Stimulated activated CD4-positive, alpha-beta T cell treated with anti-CD3 and anti-CD28 coated beads, Interleukin-12 subunit alpha, Interleukin-12 subunit beta, amount 100 ng/mL, for 24 hours (primary cell): Measurements from ENCODE around the gene CRYAB.
"Not testable (repeated sequence)": the region's sequence is repeated elsewhere in the genome, so short reads cannot be mapped to it uniquely, and the experiment has no call there.

Experiments
- DNase-seq, 2 experiments: peaks; one replicate each; pipeline ENCODE4 v3.0.0-alpha.2; 2020; ENCODE audit warnings: low read depth in 2 of 2

The CRYAB gene

DNA sequence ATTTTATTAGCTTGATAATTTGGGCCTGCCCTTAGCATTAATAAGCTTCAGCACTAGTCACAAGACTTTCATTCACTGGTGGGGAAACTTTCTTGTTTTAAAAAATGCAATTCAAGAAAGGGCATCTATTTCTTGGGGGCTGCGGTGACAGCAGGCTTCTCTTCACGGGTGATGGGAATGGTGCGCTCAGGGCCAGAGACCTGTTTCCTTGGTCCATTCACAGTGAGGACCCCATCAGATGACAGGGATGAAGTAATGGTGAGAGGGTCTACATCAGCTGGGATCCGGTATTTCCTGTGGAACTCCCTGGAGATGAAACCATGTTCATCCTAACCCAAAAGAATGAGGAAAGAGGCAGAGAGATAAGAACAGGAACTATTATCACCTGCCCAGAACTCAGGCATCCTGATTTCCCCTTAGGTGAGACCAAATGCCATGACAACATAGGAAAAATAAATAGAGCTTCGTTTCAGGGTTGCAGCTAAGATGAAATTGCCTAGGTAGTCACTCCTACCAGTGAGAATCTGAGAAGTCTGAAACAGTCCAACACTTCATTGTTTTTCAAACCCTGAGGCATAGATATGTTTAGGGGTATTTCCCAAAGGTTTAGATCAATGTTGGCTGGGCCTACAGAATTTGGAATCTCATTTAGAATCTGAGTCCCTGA lies 2.8 kb downstream of the CRYAB start:
- no peak for DNase-seq

DNA sequence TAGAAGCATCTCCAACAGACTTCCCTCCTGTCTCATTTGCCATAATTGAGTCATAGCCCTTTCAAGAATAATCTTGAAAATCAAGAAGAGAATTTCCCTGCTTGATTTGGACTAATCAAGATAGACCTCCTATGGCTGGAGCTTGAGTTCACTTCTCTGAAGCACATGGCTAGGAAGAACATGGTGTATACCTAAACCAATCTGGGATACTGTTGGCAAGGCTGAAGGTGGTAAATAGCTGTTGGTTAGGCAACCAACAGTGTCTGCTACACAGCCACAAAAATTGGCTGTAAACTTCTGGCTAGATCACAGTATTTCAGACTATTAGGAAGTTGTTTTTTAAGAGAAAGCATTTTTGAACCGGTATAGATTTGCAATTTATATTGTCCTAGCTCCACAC lies 4.9 kb downstream of the CRYAB start:
- DNase-seq = no peak

DNA sequence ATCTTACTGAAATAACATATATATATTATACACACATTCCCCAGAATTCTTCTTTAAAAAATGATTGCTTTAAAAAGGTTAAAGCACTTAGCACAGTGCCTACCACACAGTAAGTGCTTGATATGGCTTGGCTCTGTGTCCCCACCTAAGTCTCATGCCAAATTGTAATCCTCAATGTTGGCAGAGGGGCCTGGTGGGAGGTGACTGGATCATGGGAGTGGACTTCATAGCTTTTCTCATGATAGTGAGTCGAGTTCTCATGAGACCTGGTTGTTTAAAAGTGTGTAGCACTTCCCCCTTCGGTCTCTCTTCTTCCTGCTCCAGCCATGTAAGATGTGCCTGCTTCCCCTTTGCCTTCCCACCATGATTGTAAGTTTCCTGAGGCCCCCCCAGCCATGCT lies 6.2 kb downstream of the CRYAB start:
- no peak for DNase-seq

DNA sequence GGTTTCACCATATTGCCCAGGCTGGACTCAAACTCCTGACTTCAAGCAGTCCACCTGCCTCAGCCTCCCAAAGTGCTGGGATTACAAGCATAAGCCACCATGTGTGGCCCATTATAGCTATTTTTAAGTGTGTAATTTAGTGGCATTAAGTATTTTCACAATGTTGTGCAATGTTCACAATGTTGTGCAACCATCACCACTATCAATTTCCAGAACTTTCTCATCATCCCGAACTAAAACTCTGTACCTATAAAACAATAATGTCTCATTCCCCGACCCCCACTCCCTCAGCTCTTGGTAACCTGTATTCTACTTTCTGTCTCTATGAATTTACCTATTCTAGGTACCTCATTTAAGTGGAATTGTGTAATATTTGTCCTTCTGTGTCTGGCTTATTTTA lies 24.7 kb downstream of the CRYAB start:
- DNase-seq = no peak

DNA sequence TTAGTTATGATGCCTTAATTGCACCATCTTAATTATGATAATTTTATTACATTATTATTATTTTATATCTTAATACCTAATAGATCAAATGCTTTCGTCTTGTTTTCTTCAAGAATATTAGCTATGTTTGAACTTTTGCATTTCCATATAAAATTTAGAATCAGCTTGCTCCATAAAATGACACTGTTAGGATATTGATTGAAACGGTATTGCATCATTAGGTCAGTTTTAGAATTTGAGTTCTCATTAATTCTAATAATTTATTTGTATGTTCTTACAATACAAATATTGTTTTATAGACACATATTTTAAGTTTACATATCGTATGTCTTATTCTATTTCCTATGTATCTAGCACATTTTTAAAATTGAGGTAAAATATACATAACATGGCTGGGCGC lies 25.5 kb downstream of the CRYAB start:
- DNase-seq = no peak

DNA sequence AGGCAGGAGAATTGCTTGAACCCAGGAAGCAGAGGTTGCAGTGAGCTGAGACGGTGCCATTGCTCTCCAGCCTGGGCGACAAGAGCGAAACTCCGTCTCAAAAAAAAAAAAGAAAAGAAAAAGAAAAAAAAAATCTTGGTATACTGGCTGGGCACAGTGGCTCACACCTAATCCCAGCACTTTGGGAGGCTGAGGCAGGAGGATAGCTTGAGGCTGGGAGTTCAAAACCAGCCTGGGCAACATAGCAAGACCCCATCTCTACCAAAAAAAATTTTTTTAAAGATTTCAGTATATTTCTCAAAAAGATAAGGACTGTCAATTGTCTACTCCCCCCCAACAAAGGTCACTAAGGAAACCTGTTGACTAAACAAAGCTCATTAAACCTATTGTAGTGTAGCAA lies 26.5 kb downstream of the CRYAB start:
- not testable (repeated sequence) for DNase-seq

DNA sequence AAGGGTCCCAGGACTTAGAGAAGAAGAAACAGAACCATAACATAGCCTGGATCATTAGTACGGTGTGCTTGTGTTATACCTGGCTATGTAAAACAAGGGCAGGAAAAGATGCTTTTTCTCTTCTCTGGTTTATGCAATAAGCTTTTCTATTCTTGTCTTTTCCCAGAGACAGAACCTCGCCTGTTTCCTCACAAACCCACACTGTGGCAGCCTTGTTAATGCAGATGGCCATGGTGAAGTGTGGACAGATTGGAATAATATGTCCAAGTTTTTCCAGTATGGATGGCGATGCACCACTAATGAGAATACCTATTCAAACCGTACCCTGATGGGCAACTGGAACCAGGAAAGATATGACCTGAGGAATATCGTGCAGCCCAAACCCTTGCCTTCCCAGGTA lies 29.4 kb downstream of the CRYAB start:
- DNase-seq = no peak

DNA sequence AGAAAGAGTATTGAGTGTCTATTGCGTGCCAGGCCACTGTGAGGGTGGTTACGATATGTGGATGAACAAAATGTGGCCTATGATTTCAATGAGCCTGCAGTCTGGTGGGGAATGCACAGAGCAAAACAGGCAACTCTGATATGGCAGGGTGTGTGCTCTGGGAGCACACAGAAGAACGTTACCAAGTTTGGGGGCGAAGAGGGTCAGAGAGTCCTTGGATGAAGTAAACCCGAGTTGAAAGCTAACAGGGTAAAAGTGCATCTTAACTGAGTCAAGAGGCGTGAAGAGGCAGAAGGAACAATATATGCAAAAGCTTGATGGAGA lies 32.0 kb downstream of the CRYAB start:
- DNase-seq = no peak

DNA sequence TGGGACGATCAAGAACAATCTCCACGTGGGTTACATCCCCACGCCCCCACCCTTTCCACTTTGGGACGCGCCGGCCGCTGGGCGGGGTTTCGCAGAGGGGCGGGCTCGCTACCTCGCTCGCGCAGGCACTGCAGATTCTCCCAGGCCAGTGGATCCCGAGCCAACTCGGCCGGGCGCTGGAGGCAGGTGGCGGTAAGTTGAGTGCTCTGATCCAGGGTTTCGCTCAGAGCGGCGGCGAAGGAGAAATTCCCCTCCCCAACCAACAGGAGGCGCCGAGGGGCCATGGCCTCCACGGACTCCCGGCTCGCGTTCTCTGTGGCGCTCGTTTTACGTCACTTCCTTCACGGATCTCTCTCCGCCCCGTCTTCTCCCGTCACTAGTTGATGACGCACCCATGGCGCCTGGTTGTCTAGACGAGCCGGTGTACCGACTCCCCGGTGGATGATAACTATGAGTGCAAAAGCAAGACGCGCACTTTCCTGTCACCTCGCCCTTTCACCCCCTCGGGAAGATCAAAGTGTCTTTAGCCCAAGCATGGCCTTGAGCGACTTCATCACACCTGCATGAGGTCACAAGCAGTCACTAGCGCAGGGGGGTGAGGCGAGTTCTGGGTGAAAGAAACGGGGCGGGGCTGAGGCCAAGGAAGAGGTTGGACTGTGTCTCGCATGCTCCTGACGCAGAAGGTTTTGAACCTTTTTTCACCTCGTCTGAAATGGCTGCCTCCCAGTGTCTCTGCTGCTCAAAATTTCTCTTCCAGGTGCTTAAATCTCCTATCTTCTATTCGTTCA lies 32.5 kb downstream of the CRYAB start, which contains the start of the genes CFAP68 and FDXACB1:
TSS of gene CFAP68 (plus strand) at position 693 of the 788 bp plus-strand sequence. CDS start at position 713, 20 bp downstream.
TSS of gene FDXACB1 (minus strand) at position 317 of the 788 bp plus-strand sequence. CDS start at position 284, 33 bp downstream.
- DNase-seq = peak; percentile 87 to 91

DNA sequence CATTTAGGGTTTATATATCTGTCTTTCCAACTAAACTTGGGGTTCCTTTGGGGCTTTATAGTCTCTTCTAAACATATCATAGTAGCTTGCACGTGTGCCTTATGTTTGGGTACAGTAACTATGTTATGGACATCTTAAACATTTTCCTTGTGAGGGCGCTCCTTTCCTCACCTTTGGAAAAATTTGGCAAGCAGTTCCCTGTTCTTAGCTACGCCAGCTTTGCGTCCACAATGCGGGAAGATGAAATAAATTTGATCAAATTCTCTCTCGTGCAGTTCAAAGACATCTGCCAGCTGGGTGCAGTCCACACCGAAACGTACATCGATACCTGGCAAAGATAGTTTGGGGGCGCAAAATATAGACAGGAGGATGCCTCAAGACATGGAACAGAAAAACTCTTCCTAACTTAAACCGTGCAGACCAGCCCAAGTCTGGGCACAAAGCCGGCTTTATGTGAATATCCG lies 33.2 kb downstream of the CRYAB start:
- no peak for DNase-seq

DNA sequence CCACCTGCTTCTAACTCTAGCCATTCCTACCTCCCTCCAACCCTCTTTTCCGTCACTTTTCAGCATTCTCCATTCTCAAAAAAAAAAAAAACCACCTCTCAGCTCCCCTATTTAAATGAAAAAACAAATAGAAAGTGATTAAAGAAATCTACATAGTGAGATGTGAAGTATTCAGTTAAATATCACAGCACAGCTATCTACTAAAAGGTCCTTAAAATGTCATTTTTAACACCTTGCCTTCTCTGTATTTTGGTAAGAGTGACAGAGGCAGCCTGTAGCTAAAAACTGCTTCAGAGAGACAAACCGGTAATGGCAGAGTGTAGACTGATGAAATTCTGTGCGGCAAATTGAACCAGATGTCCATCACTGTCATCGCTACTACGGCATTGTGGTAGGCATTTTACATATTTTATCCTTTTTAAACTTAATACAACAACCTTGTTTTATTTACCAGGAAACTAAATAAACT lies 39.8 kb downstream of the CRYAB start:
- no peak for DNase-seq

DNA sequence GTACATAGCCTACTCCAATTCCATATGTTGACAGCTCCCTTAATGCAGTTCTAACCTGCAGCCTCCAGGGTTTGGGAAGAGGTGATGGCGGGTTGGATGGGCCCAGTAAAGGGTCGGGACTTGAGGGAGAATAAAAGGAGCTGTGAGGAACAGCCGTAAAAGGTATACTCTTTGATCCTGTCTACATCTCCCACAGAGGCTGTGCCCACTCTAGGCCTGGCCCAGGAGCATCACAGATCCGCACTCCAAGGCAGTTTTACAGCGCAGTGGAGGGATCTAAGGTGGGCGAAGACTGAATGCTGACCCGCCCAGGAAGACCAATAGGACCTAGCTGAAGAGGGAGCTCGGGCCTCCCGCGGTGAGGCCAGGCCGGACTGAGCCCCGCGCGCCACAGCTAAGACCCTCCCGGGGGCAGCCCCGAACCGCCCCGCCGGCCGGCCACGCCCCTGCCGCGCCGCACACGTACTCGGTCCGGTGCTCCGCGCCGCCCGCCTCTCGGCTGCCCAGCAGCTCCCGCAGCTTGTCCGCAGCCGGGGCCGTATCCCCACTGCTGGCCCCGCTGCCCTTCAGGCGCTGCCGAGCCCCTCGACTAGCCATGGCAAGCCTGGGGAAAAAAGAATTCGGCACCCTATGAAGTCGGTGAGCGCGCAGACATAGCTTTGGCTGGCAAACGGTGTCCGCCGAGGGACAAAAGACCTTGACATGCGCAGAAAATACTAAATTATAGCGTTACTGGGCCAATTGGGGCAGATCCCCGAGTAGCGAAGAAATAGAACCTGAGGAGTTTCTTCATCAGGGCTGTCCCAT lies 40.5 kb downstream of the CRYAB start, which contains the start of gene ALG9:
TSS of gene ALG9 (minus strand) at position 696 of the 807 bp plus-strand sequence. CDS start at position 597, 99 bp downstream.
- peak; percentile 80 to 92 for DNase-seq

DNA sequence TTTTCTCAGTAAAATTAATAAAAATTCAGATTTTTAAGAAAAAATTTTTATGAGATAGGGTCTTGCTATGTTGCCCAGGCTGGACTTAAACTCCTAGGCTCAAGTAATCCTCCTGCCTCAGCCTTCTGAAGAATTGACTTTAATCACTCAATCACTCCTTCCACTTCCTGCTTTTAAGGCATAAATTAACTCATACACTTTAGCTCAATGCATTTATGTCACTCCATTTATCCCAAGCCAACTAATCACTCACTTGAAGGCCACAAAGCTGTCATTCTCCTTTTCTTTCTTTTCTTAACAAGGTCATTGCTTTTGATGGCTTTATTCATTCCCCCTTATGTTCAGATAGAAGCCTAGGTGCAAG lies 41.1 kb downstream of the CRYAB start:
- DNase-seq = no peak

DNA sequence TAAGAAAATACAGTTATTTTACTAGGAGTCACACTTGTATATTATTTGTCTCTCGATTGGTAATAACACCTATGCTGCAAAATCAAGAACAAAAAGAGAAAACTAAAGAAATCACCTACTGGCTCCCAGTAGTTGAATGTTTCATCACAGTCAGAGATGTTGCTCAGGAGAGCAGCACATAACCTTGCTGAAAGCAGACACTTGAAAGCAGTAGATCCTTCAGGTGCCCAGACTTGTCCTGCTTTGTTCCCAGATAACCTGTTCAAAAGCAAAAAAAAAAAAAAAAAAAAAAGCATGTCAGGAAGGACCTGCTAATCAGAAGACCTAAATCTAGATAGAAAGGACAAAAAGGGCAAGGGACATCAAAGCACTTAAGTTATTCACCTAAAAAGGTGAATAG lies 41.5 kb downstream of the CRYAB start:
- DNase-seq = no peak

DNA sequence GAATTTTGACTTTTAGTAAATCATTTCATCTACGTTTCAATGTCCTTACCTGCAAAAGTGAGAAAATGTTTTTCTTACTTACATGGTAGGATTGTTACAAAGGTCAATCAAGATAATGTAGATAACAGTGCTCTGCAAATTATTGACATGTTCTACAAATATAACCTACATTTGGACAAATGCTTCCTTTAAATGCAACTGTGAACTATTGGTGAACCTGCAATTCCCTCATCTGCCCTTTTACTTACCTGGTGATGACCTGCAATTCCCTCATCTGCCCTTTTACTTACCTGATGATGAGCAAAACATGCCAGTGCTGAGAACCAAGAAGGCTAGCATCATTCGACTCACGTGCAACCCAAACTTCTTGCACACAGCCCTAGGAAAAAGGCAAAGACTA lies 51.3 kb downstream of the CRYAB start:
- DNase-seq = no peak
